Panc1 (cell line): ENCODE measurements around the gene GNAT2.

Experiments
- TF ChIP-seq, protein P1 (sequence below): fragments of 450-650 bp; IDR thresholded peaks from 2 replicates; pipeline ENCODE4 v1.5.1; 2017; ENCODE audit warnings: mild to moderate bottlenecking
- TF ChIP-seq, protein P2 (sequence below), 2 experiments: IDR thresholded peaks; 2 replicates each; pipeline ENCODE4 v1.6.1; 2011 to 2012; ENCODE audit warnings: low read depth in 2 of 2, control low read depth in 1 of 2, low read length in 1 of 2, mild to moderate bottlenecking in 1 of 2, moderate library complexity in 1 of 2; ENCODE audit not compliant: insufficient read depth in 1 of 2

DNA sequence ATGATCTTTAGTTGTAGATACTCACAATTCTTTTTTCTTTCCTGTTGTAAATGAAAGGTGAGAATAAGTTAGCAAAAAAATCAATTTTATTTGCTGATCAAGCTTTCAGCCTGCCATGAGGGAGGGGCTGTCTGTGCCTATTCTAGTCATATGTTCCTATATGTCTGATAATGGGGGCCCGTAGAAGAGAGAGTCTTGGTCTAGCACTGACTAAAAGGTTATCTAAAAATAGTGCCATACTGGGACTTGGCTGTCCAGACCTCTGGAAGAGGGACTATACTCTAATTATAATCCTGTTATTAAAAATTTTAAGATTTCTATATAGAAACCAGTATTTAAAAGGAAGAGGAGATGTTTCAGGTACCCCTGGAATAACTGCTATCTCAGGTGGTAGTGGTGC is 52.4 kb downstream of the GNAT2 start:
- TF ChIP-seq, protein P1, sequence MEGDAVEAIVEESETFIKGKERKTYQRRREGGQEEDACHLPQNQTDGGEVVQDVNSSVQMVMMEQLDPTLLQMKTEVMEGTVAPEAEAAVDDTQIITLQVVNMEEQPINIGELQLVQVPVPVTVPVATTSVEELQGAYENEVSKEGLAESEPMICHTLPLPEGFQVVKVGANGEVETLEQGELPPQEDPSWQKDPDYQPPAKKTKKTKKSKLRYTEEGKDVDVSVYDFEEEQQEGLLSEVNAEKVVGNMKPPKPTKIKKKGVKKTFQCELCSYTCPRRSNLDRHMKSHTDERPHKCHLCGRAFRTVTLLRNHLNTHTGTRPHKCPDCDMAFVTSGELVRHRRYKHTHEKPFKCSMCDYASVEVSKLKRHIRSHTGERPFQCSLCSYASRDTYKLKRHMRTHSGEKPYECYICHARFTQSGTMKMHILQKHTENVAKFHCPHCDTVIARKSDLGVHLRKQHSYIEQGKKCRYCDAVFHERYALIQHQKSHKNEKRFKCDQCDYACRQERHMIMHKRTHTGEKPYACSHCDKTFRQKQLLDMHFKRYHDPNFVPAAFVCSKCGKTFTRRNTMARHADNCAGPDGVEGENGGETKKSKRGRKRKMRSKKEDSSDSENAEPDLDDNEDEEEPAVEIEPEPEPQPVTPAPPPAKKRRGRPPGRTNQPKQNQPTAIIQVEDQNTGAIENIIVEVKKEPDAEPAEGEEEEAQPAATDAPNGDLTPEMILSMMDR = no peak
- TF ChIP-seq, protein P2, sequence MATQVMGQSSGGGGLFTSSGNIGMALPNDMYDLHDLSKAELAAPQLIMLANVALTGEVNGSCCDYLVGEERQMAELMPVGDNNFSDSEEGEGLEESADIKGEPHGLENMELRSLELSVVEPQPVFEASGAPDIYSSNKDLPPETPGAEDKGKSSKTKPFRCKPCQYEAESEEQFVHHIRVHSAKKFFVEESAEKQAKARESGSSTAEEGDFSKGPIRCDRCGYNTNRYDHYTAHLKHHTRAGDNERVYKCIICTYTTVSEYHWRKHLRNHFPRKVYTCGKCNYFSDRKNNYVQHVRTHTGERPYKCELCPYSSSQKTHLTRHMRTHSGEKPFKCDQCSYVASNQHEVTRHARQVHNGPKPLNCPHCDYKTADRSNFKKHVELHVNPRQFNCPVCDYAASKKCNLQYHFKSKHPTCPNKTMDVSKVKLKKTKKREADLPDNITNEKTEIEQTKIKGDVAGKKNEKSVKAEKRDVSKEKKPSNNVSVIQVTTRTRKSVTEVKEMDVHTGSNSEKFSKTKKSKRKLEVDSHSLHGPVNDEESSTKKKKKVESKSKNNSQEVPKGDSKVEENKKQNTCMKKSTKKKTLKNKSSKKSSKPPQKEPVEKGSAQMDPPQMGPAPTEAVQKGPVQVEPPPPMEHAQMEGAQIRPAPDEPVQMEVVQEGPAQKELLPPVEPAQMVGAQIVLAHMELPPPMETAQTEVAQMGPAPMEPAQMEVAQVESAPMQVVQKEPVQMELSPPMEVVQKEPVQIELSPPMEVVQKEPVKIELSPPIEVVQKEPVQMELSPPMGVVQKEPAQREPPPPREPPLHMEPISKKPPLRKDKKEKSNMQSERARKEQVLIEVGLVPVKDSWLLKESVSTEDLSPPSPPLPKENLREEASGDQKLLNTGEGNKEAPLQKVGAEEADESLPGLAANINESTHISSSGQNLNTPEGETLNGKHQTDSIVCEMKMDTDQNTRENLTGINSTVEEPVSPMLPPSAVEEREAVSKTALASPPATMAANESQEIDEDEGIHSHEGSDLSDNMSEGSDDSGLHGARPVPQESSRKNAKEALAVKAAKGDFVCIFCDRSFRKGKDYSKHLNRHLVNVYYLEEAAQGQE (IDR thresholded peaks at IDR 0.05; ENCODE audit: insufficient read depth in 1 of 2, low read depth in 2 of 2, low read length in 1 of 2) = no peak
